GM19025 (cell line): Measurements from ENCODE around the gene ACER3.
"Not testable (repeated sequence)": the region's sequence is repeated elsewhere in the genome, so short reads cannot be mapped to it uniquely, and the experiment has no call there.

ENCODE experiments used
- ATAC-seq: cut with Tn5 transposase; IDR thresholded peaks from one replicate; pipeline ENCODE4 v1.9.1; 2021; ENCODE audit warnings: mild to moderate bottlenecking, low read depth, moderate library complexity; ENCODE audit not compliant: unreplicated experiment

Gene ACER3

DNA sequence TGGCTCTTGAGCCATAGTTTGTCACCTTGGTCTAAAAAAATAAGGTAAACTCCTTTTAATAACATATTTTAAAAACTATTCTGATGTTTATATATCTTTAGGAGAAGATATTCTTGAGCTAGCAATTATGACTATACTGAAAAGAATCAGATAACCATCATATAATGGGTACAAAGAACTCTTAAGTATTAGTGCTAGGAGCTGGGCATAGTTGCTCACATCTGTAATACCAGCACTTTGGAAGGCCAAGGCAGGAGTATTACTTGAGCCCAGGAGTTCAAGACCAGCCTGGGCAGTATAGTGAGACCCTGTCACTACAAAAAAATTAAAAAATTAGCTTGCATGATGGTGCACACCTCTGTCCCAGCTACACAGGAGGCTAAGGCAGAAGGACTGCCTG is 119.5 kb downstream of the ACER3 start:
- ATAC-seq, result no peak

DNA sequence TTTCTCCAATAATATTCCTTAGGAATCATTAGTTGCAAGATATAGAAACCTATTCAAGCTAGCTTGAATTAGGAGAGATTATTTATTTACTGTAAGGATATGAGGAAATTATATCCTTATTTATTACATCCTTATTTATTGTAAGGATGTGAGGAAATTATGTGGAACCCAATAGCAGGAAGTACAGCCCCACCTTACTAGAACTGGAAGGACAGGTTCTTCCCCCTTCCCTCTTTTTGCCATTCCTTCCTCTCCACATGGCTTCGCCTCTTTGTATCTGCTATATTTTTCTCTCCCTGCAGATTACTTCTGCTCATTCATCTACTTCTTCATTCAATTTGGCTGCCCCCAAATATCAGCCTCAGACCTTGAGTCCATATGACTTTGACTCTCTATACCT is 124.0 kb downstream of the ACER3 start:
- ATAC-seq, result no peak

DNA sequence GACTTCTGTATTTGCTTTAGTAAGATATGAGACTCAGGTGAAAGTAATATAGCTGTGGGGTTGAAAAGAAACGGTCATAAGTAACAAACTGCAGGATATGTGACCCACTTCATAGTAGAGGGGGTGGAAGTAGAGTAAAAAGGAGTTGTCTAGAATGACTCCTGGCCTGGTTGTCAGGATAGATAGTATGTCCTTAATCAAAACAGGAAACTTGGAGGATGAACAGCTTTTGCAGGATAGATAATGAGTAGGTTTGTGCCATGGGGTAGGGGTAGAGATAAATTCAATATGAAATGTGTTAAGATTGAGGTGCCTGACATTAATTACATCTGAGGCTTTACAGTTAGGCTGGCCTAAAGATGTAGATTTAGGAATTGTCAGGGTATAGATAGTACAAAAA is 126.5 kb downstream of the ACER3 start:
- no peak for ATAC-seq

DNA sequence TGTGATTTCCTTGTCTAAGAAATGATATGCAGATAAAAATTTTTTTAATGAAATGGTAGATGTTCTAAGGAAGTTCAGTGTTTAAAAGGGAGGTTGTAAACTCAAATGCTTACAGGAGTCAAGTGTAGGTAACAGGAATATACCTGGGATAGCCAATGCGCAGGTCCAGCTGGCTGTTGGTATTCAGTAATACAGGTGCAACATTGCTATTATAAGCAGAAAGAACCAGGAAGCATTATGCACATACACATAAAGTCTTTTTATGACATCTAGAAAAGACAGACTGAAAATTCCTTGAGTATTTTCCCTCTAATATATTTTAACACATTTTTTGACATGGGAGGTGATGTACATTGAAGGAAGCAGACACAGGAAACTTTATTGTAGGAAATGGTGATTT is 129.9 kb downstream of the ACER3 start:
- ATAC-seq, result no peak

DNA sequence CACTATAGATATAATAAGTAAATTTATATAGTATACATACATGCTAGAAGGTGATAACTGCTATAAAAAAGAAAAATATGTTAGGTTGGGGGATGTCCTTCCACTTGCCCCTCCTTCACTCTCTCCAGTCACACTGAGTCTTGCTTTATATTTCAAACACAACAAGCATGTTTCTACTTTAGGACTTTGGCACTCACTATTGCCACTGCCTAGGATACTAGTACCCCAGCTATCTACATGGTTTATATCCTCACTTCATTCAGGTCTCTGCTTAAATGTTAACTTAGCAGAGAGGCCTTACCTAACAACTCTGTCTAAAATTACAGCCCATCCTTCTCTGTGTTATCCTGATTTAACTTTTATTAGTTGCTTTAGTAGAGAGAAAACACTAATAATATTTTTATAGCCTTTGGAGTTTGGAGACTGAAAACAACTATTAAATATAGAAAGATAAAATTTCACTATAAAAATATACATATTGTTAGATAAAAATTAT is 134.4 kb downstream of the ACER3 start:
- no peak for ATAC-seq

DNA sequence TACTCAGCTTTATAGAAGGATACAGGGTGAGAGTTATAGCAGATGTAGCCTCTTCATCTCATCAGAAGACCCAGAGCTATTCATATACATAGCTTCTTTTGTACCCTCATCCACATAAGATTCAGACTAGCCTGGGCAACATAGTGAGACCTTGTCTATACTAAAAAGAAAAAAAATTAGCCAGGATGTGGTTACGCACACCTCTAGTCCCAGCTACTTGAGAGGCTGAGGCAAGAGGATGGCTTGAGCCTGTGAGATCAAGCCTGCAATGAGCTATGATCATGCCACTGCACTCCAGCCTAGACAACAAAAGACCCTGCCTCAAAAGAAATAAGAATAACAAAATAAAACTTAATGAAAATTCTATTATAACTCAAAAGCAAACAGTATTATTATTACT is 136.8 kb downstream of the ACER3 start:
- no peak for ATAC-seq

DNA sequence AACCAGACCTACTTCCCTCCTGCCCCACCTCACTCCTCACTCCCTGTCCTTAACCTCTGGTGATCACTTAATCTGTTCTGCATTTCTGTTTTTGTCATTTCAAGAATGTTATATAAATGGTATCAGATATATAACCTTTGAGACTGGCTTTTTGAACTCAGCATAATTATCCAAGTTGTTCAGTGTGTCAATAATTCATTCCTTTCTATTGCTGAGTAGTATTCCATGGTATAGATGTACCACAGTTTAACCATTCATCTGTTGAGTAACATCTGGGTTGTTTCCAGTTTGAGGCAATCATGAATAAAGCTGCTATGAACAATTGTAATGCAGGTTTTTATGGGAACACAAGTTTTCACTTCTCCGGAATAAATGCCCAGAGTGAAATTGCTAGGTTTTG is 138.9 kb downstream of the ACER3 start:
- ATAC-seq, result no peak

DNA sequence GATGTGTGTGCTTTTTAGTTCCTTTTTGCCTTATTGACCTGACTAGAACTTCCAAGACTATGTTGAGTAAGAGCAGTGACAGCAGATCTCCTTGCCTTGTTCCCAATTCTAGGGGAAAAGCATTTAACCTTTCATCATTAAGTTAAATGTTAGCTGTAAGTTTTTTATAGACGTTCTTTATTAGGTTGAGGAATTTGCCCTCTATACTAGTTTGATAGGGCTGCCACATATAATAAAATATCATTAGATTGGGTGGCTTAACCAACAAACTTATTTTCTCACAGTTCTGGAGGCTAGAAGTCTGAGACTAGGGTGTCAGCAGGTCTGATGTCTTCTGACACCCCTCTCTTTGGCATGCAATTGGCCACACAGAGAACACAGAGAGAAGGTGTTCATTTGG is 140.9 kb downstream of the ACER3 start:
- no peak for ATAC-seq

DNA sequence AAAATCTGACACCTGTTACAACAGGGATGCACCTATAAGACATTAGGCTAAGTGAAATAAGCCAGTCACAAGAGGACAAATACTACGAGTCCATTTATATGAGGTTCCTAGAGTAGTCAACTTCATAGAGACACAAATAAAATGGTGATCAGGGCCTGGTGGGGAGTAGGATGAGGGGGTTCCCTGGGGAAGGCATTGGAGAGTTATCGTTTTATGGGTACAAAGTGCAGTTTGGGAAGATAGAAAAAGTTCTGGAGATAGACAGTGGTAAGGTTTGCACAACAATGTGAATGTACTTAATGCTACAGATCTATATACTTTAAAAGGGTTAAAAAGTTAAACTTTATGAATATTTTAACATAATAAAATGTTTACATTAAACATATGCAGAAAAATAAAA is 142.1 kb downstream of the ACER3 start:
- no peak for ATAC-seq

DNA sequence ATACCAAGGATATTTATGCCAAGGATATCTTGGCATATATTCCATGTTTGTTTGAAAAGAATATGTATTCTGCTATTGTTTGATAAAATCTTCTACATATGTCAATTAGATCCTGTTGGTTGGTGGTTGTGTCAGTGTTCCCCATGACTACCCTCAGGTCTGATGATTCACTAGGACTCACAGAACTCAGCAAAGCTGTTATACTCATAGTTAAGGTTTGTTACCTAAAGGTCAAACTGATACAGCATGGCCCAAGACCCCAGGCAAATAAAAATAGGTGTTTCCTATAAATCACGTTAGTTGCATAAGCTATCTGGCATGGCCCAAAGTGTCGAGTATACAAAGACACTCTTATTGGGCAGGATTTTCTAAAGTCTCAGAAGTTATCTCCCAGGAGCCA is 143.2 kb downstream of the ACER3 start:
- no peak for ATAC-seq

DNA sequence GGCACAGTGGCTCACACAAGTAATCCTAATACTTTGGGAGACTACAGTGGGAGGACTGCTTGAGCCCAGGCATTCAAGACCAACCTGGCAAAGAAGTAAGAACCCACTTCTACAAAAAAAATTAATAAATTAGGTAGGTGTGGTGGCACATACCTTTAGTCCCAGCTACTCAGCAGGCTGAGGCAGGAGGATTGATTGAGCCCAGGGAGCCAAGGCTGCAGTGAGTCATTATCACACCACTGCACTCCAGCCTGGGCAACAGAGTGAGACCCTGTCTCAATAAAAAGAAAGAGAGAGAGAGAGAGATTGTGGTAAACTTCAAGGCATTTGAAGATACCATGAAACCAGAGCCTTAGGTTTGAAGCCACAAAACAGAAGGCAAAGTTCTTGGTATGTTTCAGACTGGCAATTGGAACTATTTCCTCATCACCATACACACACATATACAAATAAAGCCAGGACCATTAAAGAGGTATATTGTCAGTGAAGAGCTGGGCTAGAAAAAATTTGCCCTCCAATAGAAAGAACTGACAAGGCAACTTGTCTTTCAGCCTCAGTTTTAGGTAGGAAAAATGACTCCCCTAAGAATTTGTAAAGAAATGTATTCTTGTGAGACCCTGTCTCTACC is 148.9 kb downstream of the ACER3 start:
- no peak for ATAC-seq

DNA sequence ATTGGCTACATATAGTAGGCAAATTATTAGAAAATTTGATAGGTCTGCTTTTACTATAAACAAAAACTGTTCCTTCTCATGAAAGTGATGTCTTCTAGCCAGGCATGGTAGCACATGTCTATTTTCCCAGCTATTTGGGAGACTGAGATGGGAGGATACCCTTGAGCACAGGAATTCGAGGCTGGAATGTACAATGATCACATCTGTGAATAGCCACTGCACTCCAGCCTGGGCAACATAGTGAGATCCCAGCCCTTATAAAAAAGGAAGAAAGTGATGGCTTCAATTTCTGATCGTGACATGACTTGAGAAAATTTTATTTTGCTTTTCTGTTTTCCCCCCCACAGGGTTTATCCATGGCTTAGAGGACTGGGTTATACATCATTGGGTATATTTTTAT is 154.0 kb downstream of the ACER3 start:
- no peak for ATAC-seq

DNA sequence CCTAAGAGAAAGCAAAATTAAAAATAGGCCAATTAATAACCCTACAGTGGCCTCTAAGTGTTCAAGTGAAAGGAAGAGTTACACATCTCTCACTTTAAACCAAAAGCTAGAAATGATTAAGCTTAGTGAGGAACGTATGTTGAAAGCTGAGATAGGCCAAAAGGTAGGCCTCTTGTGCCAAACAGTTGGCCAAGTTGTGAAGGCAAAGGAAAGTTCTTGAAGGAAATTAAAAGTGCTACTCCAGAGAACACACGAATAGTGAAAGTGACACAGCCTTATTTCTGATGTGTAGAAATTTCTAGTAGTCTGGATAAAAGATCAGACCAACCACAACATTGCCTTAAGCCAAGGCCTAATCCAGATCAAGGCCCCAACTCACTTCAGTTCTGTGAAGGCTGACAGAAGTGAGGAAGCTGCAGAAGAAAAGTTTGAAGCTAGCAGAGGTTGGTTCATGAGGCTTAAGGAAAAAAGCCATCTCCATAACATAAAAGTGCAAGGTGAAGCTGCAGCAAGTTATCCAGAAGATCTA is 157.7 kb downstream of the ACER3 start:
- not testable (repeated sequence) for ATAC-seq

DNA sequence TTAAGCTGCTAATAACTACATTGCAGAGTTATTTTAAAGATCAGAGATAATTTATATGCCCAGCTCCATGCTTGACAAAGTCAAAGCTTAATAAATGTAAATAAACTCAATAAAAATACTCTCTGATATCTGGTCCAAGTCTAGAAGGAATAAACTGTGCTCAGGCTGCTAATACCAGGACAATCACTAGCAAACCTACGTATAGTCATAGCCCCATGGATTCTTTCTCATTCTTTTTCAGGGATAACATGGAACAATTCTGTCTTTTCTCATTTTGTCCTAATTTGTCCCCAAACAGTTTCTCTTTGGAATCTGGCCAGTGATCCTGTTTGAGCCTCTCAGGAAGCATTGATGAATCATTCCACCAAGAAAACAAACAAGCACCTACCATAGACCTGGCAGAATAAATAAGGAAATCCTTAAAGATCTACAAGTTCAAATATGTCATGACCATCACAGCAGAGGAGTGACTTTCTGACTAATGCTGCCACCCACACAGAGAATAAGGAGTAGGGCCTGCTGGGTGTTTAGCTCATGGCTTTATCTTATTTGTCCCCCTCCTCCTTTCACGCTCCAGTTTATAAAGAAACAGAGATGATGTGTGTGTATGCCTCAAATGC is 159.4 kb downstream of the ACER3 start:
- ATAC-seq, result no peak

DNA sequence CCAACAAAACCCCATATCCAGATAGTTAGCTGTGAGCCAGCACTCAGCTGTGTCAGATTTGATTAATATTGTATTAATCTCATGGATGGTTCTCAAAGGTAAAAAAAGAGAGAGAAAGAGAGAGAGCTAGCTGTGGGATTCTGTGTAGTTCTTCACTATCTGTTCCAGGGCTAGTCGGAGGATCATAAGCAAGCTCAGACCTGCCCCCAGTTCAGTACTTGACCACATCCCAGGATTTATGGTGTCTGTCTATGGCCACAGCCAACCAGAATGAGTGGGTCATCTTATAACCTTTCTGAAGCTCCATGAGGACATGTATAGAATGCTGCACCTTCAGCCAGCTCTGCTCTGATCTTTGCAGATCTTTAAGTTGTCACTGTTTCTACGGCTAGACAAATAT is 160.0 kb downstream of the ACER3 start:
- ATAC-seq, result no peak

DNA sequence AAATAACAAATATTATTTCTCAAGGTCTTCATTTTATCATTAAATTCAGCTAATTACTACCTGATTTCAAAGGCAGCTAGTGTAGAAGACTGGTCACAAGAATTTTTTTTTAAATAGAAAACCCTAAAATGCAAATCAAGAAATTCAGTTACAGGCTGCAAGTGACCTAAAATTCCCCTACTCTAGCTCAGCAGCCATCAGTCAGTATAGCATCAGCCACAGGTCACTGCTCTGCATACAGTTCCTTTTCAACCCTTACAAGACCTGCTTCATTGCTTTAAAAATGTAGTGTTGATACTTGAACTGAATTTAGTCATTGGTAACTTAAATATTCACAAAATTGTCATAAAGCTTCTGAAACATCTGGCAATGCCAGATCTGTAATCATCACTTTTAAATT is 164.0 kb downstream of the ACER3 start:
- no peak for ATAC-seq

DNA sequence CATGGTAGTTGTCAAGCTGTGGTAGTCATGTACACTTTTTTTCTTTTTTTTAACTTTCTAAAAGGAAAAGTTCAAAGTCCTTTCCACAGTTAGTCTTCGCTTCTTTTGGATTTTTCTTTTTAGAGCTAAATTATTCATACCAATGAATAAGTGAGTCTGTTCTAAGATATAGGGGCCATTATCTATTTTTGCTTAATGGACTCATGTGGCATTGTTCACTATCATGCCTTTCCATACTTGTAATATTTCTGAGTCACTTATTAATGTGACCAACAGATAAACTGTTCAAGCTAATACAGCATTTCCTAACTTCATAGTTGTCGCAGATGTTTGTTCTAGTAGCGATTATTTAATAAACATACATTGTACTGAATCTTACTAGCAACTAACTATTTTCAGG is 165.5 kb downstream of the ACER3 start:
- no peak for ATAC-seq

DNA sequence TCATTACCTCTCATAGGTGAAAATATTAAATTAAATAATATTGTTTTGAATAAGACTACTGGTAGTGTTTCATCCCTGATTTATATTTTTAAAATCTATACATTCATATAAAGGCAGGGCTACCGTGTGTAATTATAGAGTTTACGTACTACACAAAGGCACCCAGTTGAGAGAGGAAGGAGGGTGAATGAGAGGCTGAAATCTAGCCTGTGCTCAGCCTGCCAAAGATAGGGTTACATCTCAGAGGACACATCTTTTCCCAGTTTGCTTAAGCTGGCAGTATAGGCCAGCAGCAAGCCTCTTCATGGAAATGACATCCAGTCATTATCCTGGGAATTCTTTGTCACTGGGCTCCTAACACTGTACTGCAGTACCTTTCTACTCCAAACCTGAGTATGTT is 166.0 kb downstream of the ACER3 start:
- ATAC-seq, result no peak

DNA sequence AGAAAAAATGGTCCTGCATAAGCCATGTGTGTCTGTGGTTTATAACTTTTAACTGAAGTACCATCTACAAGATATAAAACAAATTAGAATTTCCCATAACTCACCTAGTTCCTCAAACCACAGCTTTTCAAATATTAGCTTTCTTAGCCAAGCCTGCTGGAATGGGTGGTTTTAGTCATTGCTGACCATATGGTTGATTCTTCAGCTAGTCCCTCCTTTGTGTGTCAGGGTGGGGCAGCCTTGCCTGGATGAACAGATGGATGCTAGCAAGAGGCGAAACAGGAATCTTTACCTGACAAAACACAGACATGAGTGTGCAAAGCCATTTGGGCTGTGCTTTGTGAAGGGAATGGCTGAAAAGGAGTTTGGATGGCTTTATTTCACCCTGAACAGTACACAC is 166.6 kb downstream of the ACER3 start:
- no peak for ATAC-seq

DNA sequence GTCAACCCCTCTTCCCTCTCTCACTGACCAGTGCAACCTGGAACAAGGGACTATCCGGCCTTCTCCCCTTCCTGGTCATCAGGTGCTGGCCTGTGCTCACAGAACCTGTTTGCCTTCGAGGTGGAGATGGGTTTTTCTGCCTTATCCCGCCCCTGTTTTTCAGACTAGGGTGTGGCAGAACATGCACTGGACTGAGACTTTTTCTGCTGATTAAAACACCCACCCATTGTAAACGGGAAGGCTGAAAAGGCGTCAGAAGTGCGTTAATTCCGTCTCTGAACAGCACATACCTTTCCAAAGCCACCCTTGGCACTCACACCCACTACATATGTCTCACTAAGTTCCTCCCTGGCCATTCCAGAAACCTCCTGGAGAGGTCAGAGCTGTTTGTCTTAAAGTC is 169.1 kb downstream of the ACER3 start:
- ATAC-seq, result no peak

DNA sequence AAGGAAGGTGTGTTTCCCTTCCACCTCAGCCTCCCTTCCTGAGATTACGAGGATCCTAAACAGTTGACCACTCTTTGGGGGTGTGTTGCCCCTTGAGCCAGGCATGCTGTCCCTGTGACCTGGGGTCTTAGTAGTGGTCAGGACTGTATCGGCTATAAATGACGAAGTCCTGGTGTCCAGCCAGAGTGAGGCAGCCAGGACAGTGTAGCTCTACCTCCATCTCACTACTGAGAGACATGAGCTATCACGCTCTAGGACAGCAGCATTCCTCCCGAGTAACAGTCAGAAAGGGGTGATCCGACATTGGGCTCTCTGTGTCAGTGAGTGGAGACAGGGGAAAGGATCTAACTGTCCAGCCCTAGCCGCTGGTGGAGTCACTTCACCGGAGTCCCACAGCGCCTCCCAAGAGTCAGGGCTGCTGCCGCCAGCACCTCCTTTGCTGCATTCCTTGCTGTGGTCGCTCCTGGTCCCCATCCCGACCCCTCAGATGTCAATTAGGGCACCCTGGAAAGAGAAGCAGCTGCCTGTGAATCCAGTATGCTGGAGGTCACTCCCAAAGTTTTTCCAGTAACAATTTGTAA is 170.2 kb downstream of the ACER3 start:
- ATAC-seq, result no peak

DNA sequence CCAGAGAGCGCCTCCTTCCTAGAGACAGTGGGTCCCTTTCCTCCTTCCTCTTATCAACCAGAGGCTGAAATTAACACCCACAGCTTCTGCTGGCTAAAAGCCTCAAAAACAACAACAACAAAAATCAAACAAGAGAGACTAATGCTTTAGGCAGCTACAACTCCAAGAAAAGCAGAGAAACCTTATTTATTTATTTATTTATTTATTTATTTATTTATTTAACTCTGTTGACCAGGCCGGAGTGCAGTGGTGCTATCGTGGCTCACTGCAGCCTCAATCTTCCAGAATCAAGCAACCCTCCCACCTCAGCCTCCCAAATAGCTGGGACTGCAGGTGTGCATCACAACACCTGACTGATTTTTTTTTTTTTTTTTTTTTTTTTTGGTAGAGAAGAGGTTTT is 170.9 kb downstream of the ACER3 start:
- no peak for ATAC-seq
